Measurements from ENCODE around the gene SLC16A3. TPM values are rescaled to one million over a fixed set of nuclear protein-coding genes. Genes with fewer than 3 reads are reported as not detected.

SLC16A3 gene
- total and polyA plus RNA-seq, 2 experiments from 2014 or later, result 3.5 to 10.6 TPM

DNA sequence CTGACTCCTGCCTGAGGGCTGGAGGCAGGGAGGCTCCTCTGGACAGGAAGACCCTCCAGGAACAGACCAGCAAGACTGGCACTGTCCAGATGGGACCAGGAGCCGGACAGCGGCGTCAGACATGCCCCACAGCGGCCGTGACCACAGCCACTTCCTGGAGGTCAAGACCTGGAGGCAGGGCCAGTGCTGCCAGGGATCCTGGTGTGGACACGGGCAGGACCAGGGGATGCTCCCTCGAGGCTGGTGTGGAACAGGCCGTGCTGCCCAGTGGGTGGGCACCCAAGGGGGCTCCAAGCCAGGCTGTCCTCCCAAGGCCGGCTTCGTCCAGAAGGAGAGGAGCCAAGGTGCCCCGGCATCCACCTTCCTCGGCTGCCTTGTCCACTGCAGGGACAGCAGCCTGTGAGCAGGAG, 11.7 kb upstream of the SLC16A3 start:
- no peak for DNase-seq (ENCODE audit: low spot score)
- Mint-ChIP-seq H3K27ac (no peak overlapping the region), H3K9me3 (peaks cover 4% of the 10 kb centered on the region; the same call in 1 of the 3 replicates), H3K4me1 (no peaks in the 10 kb centered on the region; the same call in 2 of the 3 replicates), H3K4me3 (no peak overlapping the region), H3K27me3 (ENCODE audit: insufficient read depth, low read depth, poor library complexity) (peaks cover 28% of the 10 kb centered on the region), H3K36me3 (ENCODE audit: low read depth) (no peaks in the 10 kb centered on the region)
- no peaks in the 10 kb centered on the region for H4K20me1 ChIP-seq (replicated peaks; ENCODE audit: insufficient read depth)
- no peak overlapping the region for H3K4me3 ChIP-seq
- H3K36me3 ChIP-seq (ENCODE audit: insufficient read depth), result no peaks in the 10 kb centered on the region
- H3F3A ChIP-seq (replicated peaks; ENCODE audit: low read depth), result no peaks in the 10 kb centered on the region
- no peak overlapping the region for H3K27ac ChIP-seq (ENCODE audit: low read depth)
- H3K4me1 ChIP-seq (ENCODE audit: insufficient read depth), result no peaks in the 10 kb centered on the region
- no peak overlapping the region for H3K4me2 ChIP-seq
- H2AFZ ChIP-seq, result no peak overlapping the region
- H3K27me3 ChIP-seq (ENCODE audit: insufficient read depth), result peaks cover 22% of the 10 kb centered on the region
- H3K79me2 ChIP-seq (replicated peaks; ENCODE audit: insufficient read depth), result no peaks in the 10 kb centered on the region
- TF ChIP-seq EZH2 (IDR thresholded peaks at IDR 0.05; ENCODE audit: low read depth, unreplicated experiment) (no peak), JUNB (IDR thresholded peaks at IDR 0.05; ENCODE audit: unreplicated experiment) (no peak), EZH2phosphoT487 (IDR thresholded peaks at IDR 0.05; ENCODE audit: unreplicated experiment) (no peak), ZNF114 (CRISPR knock-in tag; IDR thresholded peaks at IDR 0.05) (no peak), NANOG (IDR thresholded peaks at IDR 0.05; ENCODE audit: borderline replicate concordance) (no peak), CREB1 (CRISPR knock-in tag; IDR thresholded peaks at IDR 0.05; ENCODE audit: low read depth) (no peak), STAT1 (IDR thresholded peaks at IDR 0.05; ENCODE audit: unreplicated experiment) (no peak), ZNF331 (CRISPR knock-in tag; IDR thresholded peaks at IDR 0.05; ENCODE audit: low read depth) (no peak), POLR2AphosphoS5 (IDR thresholded peaks at IDR 0.05; ENCODE audit: low read depth) (no peak)
- TF ChIP-seq, protein P1, sequence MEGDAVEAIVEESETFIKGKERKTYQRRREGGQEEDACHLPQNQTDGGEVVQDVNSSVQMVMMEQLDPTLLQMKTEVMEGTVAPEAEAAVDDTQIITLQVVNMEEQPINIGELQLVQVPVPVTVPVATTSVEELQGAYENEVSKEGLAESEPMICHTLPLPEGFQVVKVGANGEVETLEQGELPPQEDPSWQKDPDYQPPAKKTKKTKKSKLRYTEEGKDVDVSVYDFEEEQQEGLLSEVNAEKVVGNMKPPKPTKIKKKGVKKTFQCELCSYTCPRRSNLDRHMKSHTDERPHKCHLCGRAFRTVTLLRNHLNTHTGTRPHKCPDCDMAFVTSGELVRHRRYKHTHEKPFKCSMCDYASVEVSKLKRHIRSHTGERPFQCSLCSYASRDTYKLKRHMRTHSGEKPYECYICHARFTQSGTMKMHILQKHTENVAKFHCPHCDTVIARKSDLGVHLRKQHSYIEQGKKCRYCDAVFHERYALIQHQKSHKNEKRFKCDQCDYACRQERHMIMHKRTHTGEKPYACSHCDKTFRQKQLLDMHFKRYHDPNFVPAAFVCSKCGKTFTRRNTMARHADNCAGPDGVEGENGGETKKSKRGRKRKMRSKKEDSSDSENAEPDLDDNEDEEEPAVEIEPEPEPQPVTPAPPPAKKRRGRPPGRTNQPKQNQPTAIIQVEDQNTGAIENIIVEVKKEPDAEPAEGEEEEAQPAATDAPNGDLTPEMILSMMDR (conservative IDR thresholded peaks at IDR 0.05; ENCODE audit: low read depth in 2 of 2), result no peak
- TF ChIP-seq, protein P2, sequence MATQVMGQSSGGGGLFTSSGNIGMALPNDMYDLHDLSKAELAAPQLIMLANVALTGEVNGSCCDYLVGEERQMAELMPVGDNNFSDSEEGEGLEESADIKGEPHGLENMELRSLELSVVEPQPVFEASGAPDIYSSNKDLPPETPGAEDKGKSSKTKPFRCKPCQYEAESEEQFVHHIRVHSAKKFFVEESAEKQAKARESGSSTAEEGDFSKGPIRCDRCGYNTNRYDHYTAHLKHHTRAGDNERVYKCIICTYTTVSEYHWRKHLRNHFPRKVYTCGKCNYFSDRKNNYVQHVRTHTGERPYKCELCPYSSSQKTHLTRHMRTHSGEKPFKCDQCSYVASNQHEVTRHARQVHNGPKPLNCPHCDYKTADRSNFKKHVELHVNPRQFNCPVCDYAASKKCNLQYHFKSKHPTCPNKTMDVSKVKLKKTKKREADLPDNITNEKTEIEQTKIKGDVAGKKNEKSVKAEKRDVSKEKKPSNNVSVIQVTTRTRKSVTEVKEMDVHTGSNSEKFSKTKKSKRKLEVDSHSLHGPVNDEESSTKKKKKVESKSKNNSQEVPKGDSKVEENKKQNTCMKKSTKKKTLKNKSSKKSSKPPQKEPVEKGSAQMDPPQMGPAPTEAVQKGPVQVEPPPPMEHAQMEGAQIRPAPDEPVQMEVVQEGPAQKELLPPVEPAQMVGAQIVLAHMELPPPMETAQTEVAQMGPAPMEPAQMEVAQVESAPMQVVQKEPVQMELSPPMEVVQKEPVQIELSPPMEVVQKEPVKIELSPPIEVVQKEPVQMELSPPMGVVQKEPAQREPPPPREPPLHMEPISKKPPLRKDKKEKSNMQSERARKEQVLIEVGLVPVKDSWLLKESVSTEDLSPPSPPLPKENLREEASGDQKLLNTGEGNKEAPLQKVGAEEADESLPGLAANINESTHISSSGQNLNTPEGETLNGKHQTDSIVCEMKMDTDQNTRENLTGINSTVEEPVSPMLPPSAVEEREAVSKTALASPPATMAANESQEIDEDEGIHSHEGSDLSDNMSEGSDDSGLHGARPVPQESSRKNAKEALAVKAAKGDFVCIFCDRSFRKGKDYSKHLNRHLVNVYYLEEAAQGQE (IDR thresholded peaks at IDR 0.05; ENCODE audit: unreplicated experiment), result no peak
- TF ChIP-seq, protein P3, sequence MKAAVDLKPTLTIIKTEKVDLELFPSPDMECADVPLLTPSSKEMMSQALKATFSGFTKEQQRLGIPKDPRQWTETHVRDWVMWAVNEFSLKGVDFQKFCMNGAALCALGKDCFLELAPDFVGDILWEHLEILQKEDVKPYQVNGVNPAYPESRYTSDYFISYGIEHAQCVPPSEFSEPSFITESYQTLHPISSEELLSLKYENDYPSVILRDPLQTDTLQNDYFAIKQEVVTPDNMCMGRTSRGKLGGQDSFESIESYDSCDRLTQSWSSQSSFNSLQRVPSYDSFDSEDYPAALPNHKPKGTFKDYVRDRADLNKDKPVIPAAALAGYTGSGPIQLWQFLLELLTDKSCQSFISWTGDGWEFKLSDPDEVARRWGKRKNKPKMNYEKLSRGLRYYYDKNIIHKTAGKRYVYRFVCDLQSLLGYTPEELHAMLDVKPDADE (IDR thresholded peaks at IDR 0.05), result no peak
- TF ChIP-seq, protein P4, sequence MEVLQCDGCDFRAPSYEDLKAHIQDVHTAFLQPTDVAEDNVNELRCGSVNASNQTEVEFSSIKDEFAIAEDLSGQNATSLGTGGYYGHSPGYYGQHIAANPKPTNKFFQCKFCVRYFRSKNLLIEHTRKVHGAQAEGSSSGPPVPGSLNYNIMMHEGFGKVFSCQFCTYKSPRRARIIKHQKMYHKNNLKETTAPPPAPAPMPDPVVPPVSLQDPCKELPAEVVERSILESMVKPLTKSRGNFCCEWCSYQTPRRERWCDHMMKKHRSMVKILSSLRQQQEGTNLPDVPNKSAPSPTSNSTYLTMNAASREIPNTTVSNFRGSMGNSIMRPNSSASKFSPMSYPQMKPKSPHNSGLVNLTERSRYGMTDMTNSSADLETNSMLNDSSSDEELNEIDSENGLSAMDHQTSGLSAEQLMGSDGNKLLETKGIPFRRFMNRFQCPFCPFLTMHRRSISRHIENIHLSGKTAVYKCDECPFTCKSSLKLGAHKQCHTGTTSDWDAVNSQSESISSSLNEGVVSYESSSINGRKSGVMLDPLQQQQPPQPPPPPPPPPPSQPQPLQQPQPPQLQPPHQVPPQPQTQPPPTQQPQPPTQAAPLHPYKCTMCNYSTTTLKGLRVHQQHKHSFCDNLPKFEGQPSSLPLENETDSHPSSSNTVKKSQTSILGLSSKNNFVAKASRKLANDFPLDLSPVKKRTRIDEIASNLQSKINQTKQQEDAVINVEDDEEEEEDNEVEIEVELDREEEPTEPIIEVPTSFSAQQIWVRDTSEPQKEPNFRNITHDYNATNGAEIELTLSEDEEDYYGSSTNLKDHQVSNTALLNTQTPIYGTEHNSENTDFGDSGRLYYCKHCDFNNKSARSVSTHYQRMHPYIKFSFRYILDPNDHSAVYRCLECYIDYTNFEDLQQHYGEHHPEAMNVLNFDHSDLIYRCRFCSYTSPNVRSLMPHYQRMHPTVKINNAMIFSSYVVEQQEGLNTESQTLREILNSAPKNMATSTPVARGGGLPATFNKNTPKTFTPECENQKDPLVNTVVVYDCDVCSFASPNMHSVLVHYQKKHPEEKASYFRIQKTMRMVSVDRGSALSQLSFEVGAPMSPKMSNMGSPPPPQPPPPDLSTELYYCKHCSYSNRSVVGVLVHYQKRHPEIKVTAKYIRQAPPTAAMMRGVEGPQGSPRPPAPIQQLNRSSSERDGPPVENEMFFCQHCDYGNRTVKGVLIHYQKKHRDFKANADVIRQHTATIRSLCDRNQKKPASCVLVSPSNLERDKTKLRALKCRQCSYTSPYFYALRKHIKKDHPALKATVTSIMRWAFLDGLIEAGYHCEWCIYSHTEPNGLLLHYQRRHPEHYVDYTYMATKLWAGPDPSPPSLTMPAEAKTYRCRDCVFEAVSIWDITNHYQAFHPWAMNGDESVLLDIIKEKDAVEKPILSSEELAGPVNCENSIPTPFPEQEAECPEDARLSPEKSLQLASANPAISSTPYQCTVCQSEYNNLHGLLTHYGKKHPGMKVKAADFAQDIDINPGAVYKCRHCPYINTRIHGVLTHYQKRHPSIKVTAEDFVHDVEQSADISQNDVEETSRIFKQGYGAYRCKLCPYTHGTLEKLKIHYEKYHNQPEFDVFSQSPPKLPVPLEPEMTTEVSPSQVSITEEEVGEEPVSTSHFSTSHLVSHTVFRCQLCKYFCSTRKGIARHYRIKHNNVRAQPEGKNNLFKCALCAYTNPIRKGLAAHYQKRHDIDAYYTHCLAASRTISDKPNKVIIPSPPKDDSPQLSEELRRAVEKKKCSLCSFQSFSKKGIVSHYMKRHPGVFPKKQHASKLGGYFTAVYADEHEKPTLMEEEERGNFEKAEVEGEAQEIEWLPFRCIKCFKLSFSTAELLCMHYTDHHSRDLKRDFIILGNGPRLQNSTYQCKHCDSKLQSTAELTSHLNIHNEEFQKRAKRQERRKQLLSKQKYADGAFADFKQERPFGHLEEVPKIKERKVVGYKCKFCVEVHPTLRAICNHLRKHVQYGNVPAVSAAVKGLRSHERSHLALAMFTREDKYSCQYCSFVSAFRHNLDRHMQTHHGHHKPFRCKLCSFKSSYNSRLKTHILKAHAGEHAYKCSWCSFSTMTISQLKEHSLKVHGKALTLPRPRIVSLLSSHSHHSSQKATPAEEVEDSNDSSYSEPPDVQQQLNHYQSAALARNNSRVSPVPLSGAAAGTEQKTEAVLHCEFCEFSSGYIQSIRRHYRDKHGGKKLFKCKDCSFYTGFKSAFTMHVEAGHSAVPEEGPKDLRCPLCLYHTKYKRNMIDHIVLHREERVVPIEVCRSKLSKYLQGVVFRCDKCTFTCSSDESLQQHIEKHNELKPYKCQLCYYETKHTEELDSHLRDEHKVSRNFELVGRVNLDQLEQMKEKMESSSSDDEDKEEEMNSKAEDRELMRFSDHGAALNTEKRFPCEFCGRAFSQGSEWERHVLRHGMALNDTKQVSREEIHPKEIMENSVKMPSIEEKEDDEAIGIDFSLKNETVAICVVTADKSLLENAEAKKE (CRISPR knock-in tag; IDR thresholded peaks at IDR 0.05), result no peak
- ATAC-seq, result no peak
- no peaks in the 10 kb centered on the region for H3K9me2 ChIP-seq (ENCODE audit: insufficient read depth)

Measured in GM23338 (cell line).